ENCODE results near the gene TSHZ3.

TSHZ3 gene

DNA sequence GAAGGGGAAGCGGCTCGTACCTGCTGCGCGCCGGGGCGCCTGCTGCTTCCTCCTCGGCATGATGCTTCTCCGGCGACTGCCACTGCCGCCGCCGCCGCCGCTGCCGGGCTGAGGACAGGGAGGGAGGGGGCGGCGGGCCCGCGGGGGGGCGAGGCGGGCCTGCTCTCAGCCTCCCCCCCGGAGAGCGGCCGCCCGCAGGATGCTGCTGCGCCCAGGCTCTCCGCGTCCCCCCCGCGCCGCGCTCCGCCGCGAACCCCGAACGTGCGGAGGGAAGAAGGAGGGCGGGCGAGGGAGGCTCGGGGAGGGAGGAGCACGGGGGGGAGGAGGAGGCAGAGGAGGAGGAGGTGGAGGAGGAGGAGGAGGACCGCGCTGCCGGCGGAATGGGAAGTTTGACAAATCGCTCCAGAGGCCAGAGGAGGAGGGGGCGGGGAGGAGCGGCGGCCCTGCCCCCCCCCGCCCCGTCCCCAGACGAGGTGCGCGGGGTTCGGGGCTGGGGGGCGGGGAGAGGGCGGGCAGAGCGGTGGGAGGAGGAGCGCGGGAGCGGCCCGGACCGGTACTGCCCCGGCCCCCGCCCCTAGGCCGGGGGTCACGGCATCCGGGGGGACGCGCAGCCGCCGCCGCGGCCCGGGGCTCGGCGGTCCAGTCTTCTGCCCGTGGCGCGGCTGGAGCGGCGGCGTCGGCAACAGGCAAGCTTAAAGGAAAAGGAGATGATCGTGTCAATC, at the start of gene TSHZ3:
TSS of gene TSHZ3 (minus strand) at position 277 of the 722 bp plus-strand sequence. CDS start at position 60, 217 bp downstream.
- DNase-seq (ENCODE audit: low spot score), result peak; percentile 85

GRCh38 chr19:31397308-31397707, 48.1 kb upstream of the TSHZ3 start:
- no peak for DNase-seq (ENCODE audit: low spot score)

DNA sequence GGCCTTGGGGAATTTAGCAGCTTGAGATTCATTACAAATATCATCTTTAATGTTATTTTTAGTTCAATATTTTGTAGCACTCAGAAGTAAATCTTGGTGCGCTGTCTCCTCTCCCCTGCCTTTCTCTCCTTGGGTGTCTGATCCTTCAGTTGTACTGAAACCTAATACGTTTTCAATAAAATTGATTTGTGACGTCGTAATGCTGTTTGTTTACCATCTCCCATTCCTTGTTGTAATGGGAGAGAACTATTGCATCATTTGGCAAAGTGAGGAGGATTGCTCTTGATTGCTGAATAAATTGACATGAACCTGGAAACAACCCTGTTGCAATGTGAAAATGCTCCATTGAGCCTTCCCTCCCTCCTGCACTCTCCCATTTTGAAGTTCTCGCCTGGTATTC, 43.2 kb upstream of the TSHZ3 start:
- DNase-seq (ENCODE audit: low spot score), result no peak

GRCh38 chr19:31391518-31391917, 42.3 kb upstream of the TSHZ3 start:
- no peak for DNase-seq (ENCODE audit: low spot score)

- no peak for DNase-seq (ENCODE audit: low spot score)
These were observed 41.5 kb upstream of the TSHZ3 start for GRCh38 chr19:31390711-31391110.

- DNase-seq (ENCODE audit: low spot score), result no peak
These were observed 40.6 kb upstream of the TSHZ3 start for GRCh38 chr19:31389874-31390273.

DNA sequence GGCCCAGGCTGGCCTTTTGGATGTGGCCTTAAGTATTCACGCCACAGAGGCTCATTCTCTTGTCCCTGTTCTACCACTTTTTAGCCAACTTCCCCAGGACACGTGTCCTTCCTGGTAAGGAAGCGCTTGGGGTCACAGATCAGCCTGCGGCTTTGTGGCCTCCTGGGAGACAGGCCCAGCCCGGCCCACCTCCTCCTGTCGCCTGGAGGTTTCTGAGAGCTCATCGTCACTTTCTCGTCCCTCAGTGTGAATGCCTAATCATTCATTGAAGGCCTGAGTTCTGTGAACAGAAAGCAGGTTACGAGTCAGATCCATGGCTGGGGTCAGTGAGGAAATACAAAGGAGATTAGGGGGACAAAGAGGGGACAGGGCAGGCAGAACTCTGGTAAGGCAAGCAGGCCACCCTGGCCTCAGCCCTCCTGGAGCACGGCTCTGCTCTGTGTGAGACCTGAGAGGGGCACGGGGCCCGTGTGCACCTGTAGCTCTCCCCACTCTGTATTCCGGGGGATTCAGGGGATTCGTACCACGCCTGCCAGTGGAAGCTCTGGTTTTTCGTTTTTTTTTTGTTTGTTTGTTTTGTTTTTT, 38.6 kb upstream of the TSHZ3 start:
- no peak for DNase-seq (ENCODE audit: low spot score)

GRCh38 chr19:31386806-31387205, 37.6 kb upstream of the TSHZ3 start:
- no peak for DNase-seq (ENCODE audit: low spot score)

- DNase-seq (ENCODE audit: low spot score), result no peak
These were observed 36.5 kb upstream of the TSHZ3 start for GRCh38 chr19:31385744-31386143.

- DNase-seq (ENCODE audit: low spot score), result no peak
These were observed 34.3 kb upstream of the TSHZ3 start for GRCh38 chr19:31383553-31383952.

DNA sequence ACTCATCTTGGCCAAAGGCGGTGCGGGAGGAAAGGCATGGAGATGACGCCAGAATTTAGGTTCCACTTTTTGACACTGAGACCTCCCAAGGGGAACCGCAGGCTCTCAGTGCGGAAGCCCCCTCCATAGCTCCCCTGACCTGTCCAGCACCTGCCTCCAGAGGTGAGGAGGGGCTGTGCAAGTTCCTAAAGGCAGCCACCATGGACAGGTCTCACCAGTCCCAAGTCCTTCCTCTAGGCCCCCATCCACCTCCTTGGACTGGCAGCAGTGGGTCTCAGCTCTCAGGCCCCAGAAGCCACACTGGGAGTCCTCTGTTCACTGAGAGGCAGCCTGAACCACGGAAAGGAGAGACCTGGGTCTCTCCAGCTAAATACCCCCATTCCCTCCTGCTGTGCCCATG, 31.6 kb upstream of the TSHZ3 start:
- no peak for DNase-seq (ENCODE audit: low spot score)

GRCh38 chr19:31378404-31378803, 29.2 kb upstream of the TSHZ3 start:
- peak; percentile 78 for DNase-seq (ENCODE audit: low spot score)

GRCh38 chr19:31377736-31378135, 28.5 kb upstream of the TSHZ3 start:
- no peak for DNase-seq (ENCODE audit: low spot score)

GRCh38 chr19:31372246-31372781, 23.1 kb upstream of the TSHZ3 start:
- no peak for DNase-seq (ENCODE audit: low spot score)

DNA sequence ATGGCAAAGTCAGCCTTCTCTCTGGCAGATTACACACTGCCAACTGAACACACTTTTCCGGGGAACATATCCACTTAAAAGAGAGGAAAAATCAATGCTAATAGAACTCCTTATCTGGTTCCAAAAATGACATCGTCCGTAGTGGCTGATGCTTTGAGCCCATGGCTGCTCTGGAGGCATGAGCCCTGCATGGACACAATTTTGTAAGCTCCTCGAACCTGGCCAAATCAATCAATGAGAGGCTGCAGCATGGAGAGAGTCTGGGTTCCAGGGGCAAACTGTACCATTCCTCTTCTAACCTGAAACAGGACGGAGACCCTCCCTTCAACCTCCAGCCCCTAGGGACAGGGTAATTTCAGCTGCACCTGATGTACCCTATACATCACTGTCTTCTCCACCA, 21.0 kb upstream of the TSHZ3 start:
- DNase-seq (ENCODE audit: low spot score), result no peak

- DNase-seq (ENCODE audit: low spot score), result no peak
These were observed 15.7 kb upstream of the TSHZ3 start for GRCh38 chr19:31364963-31365362.

- DNase-seq (ENCODE audit: low spot score), result no peak
These were observed 12.5 kb upstream of the TSHZ3 start for GRCh38 chr19:31361728-31362127.

GRCh38 chr19:31357315-31357673, 8.1 kb upstream of the TSHZ3 start:
- no peak for DNase-seq (ENCODE audit: low spot score)

DNA sequence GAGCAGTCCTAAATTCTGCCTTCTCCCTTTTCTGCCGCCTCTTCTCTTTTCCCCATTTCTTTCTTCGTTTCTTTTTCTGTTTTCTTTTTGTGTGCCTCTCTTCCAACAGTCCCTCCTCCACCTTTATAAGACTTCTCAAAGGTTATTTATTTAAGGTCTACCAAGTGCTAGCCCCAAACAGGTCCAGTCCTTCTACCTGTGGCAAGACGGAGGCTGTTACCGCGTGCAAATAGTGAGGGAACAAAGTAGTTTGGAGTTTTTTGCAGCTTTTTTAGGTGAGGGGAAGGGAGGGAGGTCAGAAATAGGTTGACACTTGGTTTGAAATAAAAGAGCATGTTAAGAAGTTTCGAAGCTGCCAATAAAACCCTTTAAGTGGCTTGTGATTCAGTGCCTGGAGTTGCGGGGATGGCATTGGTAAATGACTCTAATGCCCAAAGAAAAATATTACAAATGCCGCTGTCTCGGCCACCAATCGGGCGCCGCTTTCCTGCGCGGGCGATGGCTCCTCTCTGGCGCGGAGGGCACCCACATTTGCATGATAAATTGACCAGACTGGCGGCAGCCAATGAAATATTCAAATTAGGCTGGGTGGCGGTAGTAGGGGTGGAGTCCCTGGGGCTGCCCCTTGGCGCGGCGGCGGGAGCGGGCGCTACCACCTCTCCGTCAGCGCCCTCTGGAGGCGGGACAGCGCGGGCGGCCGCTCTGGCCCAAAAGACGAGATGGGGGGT, 7.5 kb upstream of the TSHZ3 start:
- DNase-seq (ENCODE audit: low spot score), result no peak

DNA sequence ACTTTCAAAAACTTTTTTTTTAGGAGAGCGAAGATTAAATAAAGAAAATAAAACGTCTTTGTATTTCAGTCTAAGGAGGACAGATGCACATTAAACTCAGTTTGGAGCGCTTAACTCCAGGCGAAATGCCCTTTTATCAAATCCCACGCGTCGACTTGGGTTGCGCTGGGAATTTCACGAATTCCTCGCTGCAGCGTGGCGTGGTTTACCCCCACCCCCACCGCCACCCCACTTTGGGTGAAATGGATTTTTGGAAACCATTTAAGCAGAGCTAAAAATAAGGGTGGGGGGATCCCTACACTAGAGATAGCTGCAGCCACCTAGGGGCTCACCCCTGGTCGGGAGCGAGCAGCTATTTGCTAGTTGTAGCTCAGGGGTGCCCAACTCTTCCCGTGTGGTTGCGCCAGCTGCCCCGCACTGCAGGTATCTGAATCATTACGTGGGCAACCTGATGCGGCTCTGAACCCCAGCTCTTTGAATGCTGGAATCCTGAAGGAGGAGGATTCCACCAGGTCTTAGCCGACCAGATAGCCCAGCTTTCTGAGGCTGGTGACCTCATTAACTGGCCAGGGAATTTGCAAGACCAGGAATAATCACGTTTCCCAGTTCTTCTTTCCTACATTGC, 6.5 kb upstream of the TSHZ3 start:
- DNase-seq (ENCODE audit: low spot score), result no peak

- DNase-seq (ENCODE audit: low spot score), result no peak
These were observed 5.8 kb upstream of the TSHZ3 start for GRCh38 chr19:31354799-31355664.

- no peak for DNase-seq (ENCODE audit: low spot score)
These were observed 5.1 kb upstream of the TSHZ3 start for GRCh38 chr19:31354316-31354715.

All from AG08396 (cell line).